GM12801 (cell line): Measurements from ENCODE around the gene TRIM9.

Source experiments
- TF ChIP-seq, protein P1 (sequence below): IDR thresholded peaks from one replicate; pipeline ENCODE4 v1.5.1; 2011; ENCODE audit warnings: control low read depth; ENCODE audit not compliant: insufficient read length; ENCODE audit errors: extremely low read depth

The TRIM9 gene

DNA sequence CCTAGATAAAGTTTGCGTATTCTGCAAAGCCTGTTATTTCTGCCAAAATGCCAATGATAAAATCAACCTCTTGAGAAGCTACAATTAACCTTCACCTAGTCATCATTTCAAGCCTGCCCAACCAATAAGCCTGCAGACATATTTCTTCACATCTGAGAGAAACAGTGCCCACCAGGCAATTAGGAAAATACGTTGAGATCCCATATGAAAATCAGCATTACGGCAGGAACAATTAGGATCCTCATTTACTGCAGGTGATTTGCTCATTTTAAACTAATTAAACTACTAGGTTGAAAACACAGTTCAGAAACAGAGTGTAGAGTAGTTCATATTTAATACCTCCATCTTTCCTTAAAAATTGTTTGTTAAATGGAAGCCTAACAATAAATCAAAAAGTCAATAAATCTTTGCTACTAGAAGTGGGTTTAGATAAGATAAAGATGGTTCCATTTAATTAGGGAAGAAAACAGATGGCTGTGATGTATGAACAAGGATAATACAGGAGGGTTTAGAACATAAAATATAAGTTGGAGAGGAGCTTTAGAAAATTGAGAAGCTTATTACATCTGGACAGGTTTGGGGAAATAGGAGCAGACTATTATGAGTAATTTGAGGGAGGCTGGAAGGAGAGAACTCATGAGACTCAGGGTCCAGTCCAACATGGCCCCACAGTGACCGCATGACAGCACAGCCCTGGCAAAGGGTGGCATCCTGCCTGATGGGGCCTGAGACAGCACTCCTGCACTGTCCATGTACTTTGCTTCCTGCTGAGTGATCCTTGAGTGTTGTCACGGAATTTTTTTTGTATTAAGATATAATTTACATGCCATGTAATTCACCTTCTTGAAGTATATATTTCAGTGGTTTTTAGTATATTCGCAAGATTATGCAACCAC, 123.8 kb downstream of the TRIM9 start:
- TF ChIP-seq, protein P1, sequence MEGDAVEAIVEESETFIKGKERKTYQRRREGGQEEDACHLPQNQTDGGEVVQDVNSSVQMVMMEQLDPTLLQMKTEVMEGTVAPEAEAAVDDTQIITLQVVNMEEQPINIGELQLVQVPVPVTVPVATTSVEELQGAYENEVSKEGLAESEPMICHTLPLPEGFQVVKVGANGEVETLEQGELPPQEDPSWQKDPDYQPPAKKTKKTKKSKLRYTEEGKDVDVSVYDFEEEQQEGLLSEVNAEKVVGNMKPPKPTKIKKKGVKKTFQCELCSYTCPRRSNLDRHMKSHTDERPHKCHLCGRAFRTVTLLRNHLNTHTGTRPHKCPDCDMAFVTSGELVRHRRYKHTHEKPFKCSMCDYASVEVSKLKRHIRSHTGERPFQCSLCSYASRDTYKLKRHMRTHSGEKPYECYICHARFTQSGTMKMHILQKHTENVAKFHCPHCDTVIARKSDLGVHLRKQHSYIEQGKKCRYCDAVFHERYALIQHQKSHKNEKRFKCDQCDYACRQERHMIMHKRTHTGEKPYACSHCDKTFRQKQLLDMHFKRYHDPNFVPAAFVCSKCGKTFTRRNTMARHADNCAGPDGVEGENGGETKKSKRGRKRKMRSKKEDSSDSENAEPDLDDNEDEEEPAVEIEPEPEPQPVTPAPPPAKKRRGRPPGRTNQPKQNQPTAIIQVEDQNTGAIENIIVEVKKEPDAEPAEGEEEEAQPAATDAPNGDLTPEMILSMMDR: no peak

DNA sequence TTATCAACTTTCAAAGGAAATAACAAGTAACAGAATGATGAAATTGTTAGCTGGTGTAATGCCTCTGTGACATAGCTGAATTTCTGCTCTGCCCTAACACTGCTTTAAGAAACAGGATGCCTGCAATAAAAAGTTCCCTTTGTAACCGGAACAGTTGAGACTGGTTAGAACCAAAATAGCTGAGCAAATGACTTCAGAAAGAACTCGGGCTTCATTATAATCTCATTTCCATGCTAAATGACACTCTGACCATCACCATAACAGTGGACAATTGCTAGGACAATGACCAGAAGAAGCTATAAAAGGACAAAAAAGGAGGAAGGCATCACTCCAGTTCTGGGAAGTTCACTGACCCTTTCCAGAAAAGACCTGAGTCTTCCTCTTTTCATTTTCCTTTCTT, 127.1 kb downstream of the TRIM9 start:
- TF ChIP-seq, protein P1: no peak

- TF ChIP-seq, protein P1: no peak
Measured at GRCh38 chr14:50967103-50967502, 127.8 kb downstream of the TRIM9 start.

DNA sequence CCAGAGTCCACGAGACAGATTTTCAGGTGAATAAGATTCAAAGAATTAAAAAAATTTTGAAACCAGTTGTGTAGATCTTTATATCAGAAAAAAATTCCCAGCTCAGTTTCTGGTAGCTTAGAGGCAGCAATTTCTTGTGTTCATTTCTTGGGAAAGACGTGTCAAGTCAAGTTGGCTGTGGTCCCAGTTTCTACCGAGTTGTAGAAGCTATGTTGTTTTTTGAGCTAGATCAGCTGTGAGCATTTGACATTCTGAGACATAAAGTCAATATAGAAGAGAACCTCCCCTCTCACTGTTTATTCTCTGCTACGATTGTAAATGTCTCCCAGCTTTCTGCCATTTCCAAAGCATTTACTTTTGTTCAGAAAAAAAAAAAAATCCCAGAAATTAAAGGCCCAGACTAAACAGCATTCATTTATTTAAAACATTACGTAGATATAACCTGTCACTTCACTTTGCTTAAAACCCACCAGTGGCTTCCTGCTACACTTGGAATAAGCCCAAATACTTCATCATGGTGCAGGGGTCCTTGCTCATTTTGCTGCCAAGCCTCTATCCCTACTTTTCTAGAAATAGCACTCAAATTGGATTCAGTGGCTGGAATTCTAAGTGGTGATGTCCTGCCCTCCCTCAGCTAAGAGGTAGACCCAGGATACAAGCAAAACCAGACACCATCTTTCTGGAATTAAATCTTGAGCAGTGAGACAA, 130.1 kb downstream of the TRIM9 start:
- TF ChIP-seq, protein P1: no peak

DNA sequence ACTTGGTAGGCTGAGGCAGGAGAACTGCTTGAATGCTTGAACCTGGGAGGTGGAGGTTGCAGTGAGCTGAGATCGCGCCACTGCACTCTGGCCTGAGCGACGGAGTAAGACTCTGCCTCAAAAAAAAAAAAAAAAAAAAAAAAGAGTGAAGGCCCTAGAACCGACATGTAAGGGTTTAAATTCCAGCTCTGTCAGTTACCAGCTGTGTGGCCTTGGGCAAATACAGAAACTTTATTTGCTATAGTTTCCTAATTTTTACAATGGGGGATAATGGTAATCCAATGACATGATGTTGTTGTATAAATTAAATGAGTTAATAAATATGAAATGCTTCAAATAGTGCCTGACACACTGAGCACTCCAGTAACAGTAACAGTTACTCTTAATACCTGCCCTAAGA, 131.0 kb downstream of the TRIM9 start:
- TF ChIP-seq, protein P1: no peak

- TF ChIP-seq, protein P1: no peak
Measured at GRCh38 chr14:50961605-50962221, 133.2 kb downstream of the TRIM9 start.

DNA sequence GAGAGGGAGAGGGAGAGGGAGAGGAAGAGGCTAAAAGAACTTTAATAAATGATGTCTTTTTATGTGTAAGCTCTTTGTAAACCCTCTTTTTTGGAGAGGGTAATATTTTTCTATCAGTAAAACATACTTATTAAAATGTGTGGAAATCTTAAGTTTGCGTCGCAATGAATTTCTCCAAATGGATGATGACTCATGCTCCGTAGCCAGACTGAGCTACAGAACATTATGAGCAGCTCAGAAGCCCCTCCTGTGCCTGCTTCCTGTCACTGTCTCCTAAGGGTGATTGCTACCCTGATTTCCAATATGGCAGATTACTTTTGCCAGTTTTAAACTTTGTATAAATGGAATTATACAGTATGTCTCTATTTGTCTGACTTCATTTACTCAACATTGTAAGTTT, 137.6 kb downstream of the TRIM9 start:
- TF ChIP-seq, protein P1: no peak
